ENCODE results near the gene RBM4. TPM values are rescaled to one million over a fixed set of nuclear protein-coding genes. Genes with fewer than 3 reads are reported as not detected.

RBM4 gene
- total and polyA plus RNA-seq, 12 donors = 70.0 to 243 (median 138) TPM

DNA sequence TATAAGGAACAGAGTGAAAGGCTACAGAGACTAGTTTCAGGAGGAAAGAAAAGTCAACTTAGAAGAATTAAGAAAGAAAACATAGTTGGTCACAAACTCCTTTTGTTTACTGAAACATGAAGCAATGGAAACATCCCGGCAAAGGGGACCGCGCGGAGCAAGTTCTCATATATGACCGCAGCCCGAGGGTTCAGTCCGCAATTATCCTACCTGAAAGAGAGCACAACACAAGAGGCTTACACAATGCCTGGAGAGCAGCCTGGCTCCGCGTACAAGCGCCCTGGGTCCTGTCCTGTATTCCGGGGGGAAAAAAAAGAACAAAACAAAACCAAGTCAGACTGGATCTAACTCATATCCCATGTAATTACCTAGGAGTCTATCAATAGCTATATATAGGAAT is 26.9 kb downstream of the RBM4 start:
- 91 to 94% (median 94%) methylated on average over 11 of the region's 11 CpGs for WGBS, 4 donors
- TF ChIP-seq, protein P1, sequence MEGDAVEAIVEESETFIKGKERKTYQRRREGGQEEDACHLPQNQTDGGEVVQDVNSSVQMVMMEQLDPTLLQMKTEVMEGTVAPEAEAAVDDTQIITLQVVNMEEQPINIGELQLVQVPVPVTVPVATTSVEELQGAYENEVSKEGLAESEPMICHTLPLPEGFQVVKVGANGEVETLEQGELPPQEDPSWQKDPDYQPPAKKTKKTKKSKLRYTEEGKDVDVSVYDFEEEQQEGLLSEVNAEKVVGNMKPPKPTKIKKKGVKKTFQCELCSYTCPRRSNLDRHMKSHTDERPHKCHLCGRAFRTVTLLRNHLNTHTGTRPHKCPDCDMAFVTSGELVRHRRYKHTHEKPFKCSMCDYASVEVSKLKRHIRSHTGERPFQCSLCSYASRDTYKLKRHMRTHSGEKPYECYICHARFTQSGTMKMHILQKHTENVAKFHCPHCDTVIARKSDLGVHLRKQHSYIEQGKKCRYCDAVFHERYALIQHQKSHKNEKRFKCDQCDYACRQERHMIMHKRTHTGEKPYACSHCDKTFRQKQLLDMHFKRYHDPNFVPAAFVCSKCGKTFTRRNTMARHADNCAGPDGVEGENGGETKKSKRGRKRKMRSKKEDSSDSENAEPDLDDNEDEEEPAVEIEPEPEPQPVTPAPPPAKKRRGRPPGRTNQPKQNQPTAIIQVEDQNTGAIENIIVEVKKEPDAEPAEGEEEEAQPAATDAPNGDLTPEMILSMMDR (IDR thresholded peaks at IDR 0.05) = no peak
- Histone ChIP-seq H3K27me3 (no peaks in the 10 kb centered on the region), H3K4me3 (no peak overlapping the region), H3K4me1 (replicated peaks in 1 of 2) (peaks cover 0 to 2% of the 10 kb centered on the region in 2 donors), H3K9me3 (replicated peaks in 1 of 3) (no peaks in the 10 kb centered on the region), H3K36me3 (replicated peaks in 1 of 2) (peaks cover 0 to 43% of the 10 kb centered on the region in 2 donors), H3K27ac (no peak overlapping the region)
- no peak for DNase-seq
- intact Hi-C loops (cut with DNase I) = no loop called here

DNA sequence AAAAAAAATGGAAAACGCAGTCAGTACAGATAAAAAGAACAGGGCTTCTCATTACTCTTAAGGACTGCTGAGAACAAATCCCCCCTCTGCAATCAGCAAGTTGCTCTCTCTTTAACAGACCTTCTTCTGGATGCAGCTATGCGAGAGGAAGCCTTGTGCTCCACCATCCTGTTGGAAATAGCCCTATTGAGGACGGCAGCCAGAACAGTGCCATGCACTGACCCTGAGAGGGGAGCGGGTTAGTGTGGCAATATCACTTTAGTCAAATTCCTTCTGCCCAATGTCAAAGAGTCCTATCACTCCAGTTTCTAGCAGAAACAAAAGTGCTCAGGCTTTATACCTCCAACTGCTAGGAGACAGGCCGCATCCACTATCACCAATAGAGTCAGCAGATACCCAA is 32.3 kb downstream of the RBM4 start:
- no peak for TF ChIP-seq POLR2A (IDR thresholded peaks at IDR 0.05)
- TF ChIP-seq, protein P1 (IDR thresholded peaks at IDR 0.05) = no peak
- H3K9me3 ChIP-seq (replicated peaks in 1 of 3) = no peaks in the 10 kb centered on the region
- H3K27me3 ChIP-seq = no peaks in the 10 kb centered on the region
- intact Hi-C loops (cut with DNase I) = no loop called here
- H3K27ac ChIP-seq = no peak overlapping the region
- no peak overlapping the region for H3K4me3 ChIP-seq
- H3K36me3 ChIP-seq (replicated peaks in 1 of 2) = peaks cover 0 to 29% of the 10 kb centered on the region in 2 donors
- WGBS, 4 donors = 41 to 60% (median 50%) methylated on average over 4 to 5 of the region's 5 CpGs
- peak in 3 of 7 donors; percentile 33 to 58 (median 48) for DNase-seq
- H3K4me1 ChIP-seq (replicated peaks in 1 of 2) = peaks cover 6 to 30% of the 10 kb centered on the region in 2 donors

DNA sequence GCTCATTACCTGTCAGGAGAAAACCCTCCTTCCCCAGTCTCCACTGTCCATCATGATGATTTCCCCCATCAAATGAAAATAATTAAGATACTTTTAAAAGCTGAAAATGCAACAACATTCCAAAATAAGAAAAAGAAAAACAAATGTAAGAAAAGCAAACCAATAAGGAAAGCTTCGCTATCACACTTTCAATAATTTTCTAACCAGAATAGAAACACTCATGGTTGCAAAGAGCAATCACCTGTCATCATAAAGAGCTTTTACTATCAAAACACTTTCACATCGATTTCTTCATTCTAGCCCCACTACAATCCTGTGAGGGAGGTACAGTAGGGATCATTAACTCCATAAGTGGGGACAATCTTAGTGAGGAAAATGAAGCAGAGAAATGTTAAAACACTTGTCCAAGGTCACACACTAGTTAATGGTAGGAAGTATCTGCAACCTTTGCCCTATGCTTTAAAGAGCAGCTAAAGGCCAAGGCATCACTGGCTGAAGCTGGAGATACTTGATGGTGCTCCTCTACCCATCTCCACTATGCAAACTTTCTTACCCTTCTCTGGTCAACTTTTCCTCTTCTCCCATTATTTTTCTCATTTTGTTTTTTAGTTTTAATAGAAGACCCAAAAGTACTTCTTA is 36.6 kb downstream of the RBM4 start:
- TF ChIP-seq, protein P1 (IDR thresholded peaks at IDR 0.05) = no peak
- TF ChIP-seq POLR2A (IDR thresholded peaks at IDR 0.05) = no peak
- H3K36me3 ChIP-seq (replicated peaks in 1 of 2) = no peaks in the 10 kb centered on the region
- H3K4me3 ChIP-seq = no peak overlapping the region
- intact Hi-C loops (cut with DNase I) = loop anchor here (5.0 kb wide), 2 partner anchors 93 to 268 kb away; no protein-coding TSS in a partner anchor
- H3K4me1 ChIP-seq (replicated peaks in 1 of 2) = peaks cover 16 to 46% of the 10 kb centered on the region in 2 donors
- H3K27ac ChIP-seq = no peak overlapping the region
- H3K27me3 ChIP-seq = no peaks in the 10 kb centered on the region
- no peaks in the 10 kb centered on the region for H3K9me3 ChIP-seq (replicated peaks in 1 of 3)
- DNase-seq = no peak
- 82 to 84% (median 84%) methylated on average over 2 of the region's 2 CpGs for WGBS, 4 donors

DNA sequence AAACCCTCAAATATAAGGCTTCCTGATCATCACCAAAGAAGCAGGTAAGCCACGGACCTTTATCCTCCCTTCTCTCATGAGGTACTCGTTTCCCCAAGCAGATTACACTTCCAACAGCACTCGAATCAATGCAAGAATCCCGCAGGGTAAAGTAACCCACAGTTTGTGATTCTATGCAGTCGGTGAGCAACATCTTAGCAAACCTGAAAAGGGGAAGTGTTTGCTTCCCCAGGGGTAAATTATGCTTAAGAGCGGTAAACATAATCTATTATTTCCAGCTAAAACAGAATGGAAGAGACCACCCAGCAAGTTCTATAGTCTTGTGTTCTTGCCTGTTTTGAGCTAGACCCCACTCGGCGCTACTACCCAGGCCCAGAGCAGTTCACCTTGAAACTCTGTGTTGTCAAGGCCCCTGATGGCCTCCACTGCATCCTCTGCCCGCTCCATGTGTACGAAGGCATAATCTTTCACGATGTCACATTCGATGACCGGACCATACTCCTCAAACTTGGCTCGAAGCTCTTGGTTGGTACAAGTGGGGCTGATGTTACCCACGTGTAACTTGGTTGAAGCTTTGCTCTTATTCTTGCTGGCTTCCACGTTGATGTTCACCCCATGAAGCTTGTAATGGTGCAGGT is 37.9 kb downstream of the RBM4 start:
- peak in 1 of 7 donors; percentile 15 for DNase-seq
- intact Hi-C loops (cut with DNase I) = loop anchor here (5.0 kb wide), 2 partner anchors 94 to 269 kb away; no protein-coding TSS in a partner anchor
- Histone ChIP-seq H3K27ac (no peak overlapping the region), H3K27me3 (no peaks in the 10 kb centered on the region), H3K4me3 (peak overlapping the region in 1 of 4 donors; percentile 72), H3K36me3 (replicated peaks in 1 of 2) (no peaks in the 10 kb centered on the region), H3K9me3 (replicated peaks in 1 of 3) (no peaks in the 10 kb centered on the region), H3K4me1 (replicated peaks in 1 of 2) (peaks cover 9 to 34% of the 10 kb centered on the region in 2 donors)
- 67 to 78% (median 73%) methylated on average over 16 of the region's 16 CpGs for WGBS, 4 donors
- TF ChIP-seq POLR2A (IDR thresholded peaks at IDR 0.05) = no peak
- TF ChIP-seq, protein P1 (IDR thresholded peaks at IDR 0.05) = no peak

All from adrenal gland (tissue), 12 donors.